CD14-positive monocyte (primary cell): Measurements from ENCODE around the gene MYOCD. TPM values are rescaled to one million over a fixed set of nuclear protein-coding genes. Genes with fewer than 3 reads are reported as not detected.

Experiments used
- DNase-seq, 3 donors: peaks; one replicate each; pipeline ENCODE4 v3.0.0-alpha.2; 2011 to 2022
- H2AFZ ChIP-seq: 2 replicates; pipeline ENCODE4 v1.6.0; 2012; ENCODE audit warnings: mild to moderate bottlenecking, low read depth, low read length, inconsistent platforms; ENCODE audit not compliant: insufficient read depth, poor library complexity, severe bottlenecking
- H3K27ac ChIP-seq, 2 donors: 1 replicate in 1 of 2; 2 replicates in 1 of 2; pipeline ENCODE4 v1.5.1; 2012 to 2013; ENCODE audit warnings: low read length in 2 of 2, control low read depth in 1 of 2, inconsistent platforms in 1 of 2, low read depth in 1 of 2, mild to moderate bottlenecking in 1 of 2
- H3K27me3 ChIP-seq, 2 donors: one replicate each; pipeline versions ENCODE4 v1.6.0 to v1.6.1; 2011 to 2013; ENCODE audit warnings: low read length in 2 of 2; ENCODE audit not compliant: control insufficient read depth in 2 of 2, insufficient read depth in 2 of 2
- H3K36me3 ChIP-seq, 2 donors: replicated peaks in 1 of 2; 1 replicate in 1 of 2; 2 replicates in 1 of 2; pipeline versions ENCODE4 v1.5.1 to v1.6.1; 2012 to 2013; ENCODE audit warnings: low read length in 2 of 2, control low read depth in 1 of 2, inconsistent platforms in 1 of 2, mild to moderate bottlenecking in 1 of 2; ENCODE audit not compliant: insufficient read depth in 2 of 2, control insufficient read depth in 1 of 2
- H3K4me1 ChIP-seq, 2 donors: 1 replicate in 1 of 2; 2 replicates in 1 of 2; pipeline versions ENCODE4 v1.5.1 to v1.6.1; 2012 to 2013; ENCODE audit warnings: low read length in 2 of 2, control low read depth in 1 of 2, inconsistent platforms in 1 of 2, mild to moderate bottlenecking in 1 of 2, moderate library complexity in 1 of 2; ENCODE audit not compliant: insufficient read depth in 2 of 2, control insufficient read depth in 1 of 2
- H3K4me2 ChIP-seq: replicated peaks from 2 replicates; pipeline ENCODE3; 2012; ENCODE audit warnings: low read length, moderate library complexity, mild to moderate bottlenecking; ENCODE audit not compliant: poor library complexity, severe bottlenecking; ENCODE audit errors: extremely low read depth
- H3K4me3 ChIP-seq, 3 experiments: fragments of 200-600 bp in 1 of 3; sonication (generic) in 1 of 3; replicated peaks in 1 of 3; 1 replicate in 2 of 3; 2 replicates in 1 of 3; pipeline ENCODE4 v1.5.1; 2011 to 2013; ENCODE audit warnings: low read length in 3 of 3, mild to moderate bottlenecking in 3 of 3, control low read depth in 2 of 3, low read depth in 2 of 3, inconsistent platforms in 1 of 3, moderate library complexity in 1 of 3
- H3K79me2 ChIP-seq: 2 replicates; pipeline ENCODE4 v1.6.0; 2012; ENCODE audit warnings: mild to moderate bottlenecking, control low read depth, inconsistent platforms, low read length, moderate library complexity; ENCODE audit not compliant: insufficient read depth
- H3K9ac ChIP-seq: 2 replicates; pipeline ENCODE4 v1.6.0; 2017; ENCODE audit warnings: low read length, mild to moderate bottlenecking; ENCODE audit not compliant: insufficient read depth, poor library complexity, severe bottlenecking
- H3K9me3 ChIP-seq, 2 donors: replicated peaks in 1 of 2; 1 replicate in 1 of 2; 2 replicates in 1 of 2; pipeline versions ENCODE4 v1.5.1 to v1.6.1; 2012 to 2013; ENCODE audit warnings: low read length in 2 of 2, control low read depth in 1 of 2; ENCODE audit not compliant: control insufficient read depth in 1 of 2, insufficient read depth in 1 of 2
- H4K20me1 ChIP-seq: 2 replicates; pipeline ENCODE4 v1.6.0; 2012; ENCODE audit warnings: mild to moderate bottlenecking, low read length, control low read depth, moderate library complexity; ENCODE audit not compliant: insufficient read depth
- H3K27ac Mint-ChIP-seq, 7 donors: one replicate each; pipeline ENCODE4 v1.8.0; 2020; ENCODE audit warnings: mild to moderate bottlenecking in 7 of 7, mixed read lengths in 7 of 7, moderate library complexity in 6 of 7, inconsistent platforms in 2 of 7
- H3K27me3 Mint-ChIP-seq, 3 donors: one replicate each; pipeline ENCODE4 v1.8.0; 2021 to 2022; ENCODE audit warnings: low read depth in 3 of 3, mild to moderate bottlenecking in 3 of 3, mixed read lengths in 3 of 3, moderate library complexity in 3 of 3, inconsistent platforms in 1 of 3
- H3K36me3 Mint-ChIP-seq, 2 donors: one replicate each; pipeline ENCODE4 v1.8.0; 2020; ENCODE audit warnings: mixed read lengths in 2 of 2, inconsistent platforms in 1 of 2, mild to moderate bottlenecking in 1 of 2
- H3K4me1 Mint-ChIP-seq: one replicate; pipeline ENCODE4 v1.8.0; 2020; ENCODE audit warnings: mild to moderate bottlenecking, mixed read lengths
- H3K4me3 Mint-ChIP-seq, 2 donors: one replicate each; pipeline ENCODE4 v1.8.0; 2020; ENCODE audit warnings: mild to moderate bottlenecking in 2 of 2, mixed read lengths in 2 of 2, moderate library complexity in 1 of 2
- H3K9me3 Mint-ChIP-seq, 7 donors: one replicate each; pipeline ENCODE4 v1.8.0; 2020 to 2022; ENCODE audit warnings: mixed read lengths in 7 of 7, mild to moderate bottlenecking in 6 of 7, moderate library complexity in 6 of 7, inconsistent platforms in 2 of 7
- CTCF ChIP-seq: fragments of 200-600 bp; IDR thresholded peaks from one replicate; pipeline ENCODE4 v1.8.0; 2022; ENCODE audit warnings: antibody characterized with exemption, mild to moderate bottlenecking
- WGBS: methylation state at CpG from one replicate; pipeline ENCODE4 v1.1.5; 2013; ENCODE audit warnings: missing lambda C conversion rate; ENCODE audit not compliant: insufficient coverage; 5-methylcytosine and 5-hydroxymethylcytosine counted together
- intact Hi-C, 2 donors: fragments of 100-400 bp; cut with micrococcal nuclease; formaldehyde crosslinking; loops; one replicate each; pipeline versions ENCODE4 v1.15.0 to v1.15.1; 2023
- polyA plus RNA-seq, 3 donors: library from polyadenylated mRNA; depleted of rRNA in 1 of 3; unstranded in 2 of 3; stranded (reverse) in 1 of 3; fragments of 300-500 nt in 2 of 3; fragments of >200 nt in 1 of 3; fragmentation: Illumina TruSeq in 2 of 3; gene quantifications; 1 replicate in 2 of 3; 2 replicates in 1 of 3; pipeline ENCODE4 v1.2.3, GENCODE V29; 2012 to 2021

Gene MYOCD
- polyA plus RNA-seq, 3 donors = not detected

DNA sequence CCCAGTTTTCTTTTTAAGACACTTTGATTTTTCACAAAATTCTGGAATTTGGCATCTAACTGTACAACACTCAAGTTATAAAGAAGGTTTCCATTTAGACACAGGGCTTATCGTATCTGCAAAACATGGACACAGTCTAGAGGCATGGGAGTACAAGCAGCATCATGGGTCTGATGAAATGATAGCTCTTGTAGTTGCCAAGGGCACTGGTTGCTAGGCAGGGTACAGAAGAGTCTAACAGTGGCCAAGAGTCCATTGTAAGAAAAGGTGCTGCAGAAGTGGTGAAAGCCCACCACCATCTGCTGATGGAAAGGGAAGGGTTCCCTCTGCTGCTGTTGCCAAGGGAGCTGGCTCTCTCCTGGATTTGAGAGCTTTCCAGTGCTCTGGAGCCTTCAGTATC is 20.8 kb downstream of the MYOCD start:
- Histone ChIP-seq H3K4me1 (no peaks in the 10 kb centered on the region), H3K27ac (no peak overlapping the region), H3K9me3 (no peaks in the 10 kb centered on the region), H3K4me3 (no peak overlapping the region), H3K36me3 (no peaks in the 10 kb centered on the region), H2AFZ (no peak overlapping the region), H4K20me1 (no peaks in the 10 kb centered on the region), H3K27me3 (no peaks in the 10 kb centered on the region), H3K79me2 (no peaks in the 10 kb centered on the region), H3K9ac (no peak overlapping the region), H3K4me2 (no peak overlapping the region)
- no peak overlapping the region for H3K4me3 Mint-ChIP-seq
- intact Hi-C loops = no loop called here
- no peaks in the 10 kb centered on the region for H3K27me3 Mint-ChIP-seq
- no peak for DNase-seq
- no peak for TF ChIP-seq CTCF
- H3K27ac Mint-ChIP-seq = no peak overlapping the region
- H3K36me3 Mint-ChIP-seq = no peaks in the 10 kb centered on the region
- 89% methylated on average over 1 of the region's 1 CpG for WGBS
- H3K9me3 Mint-ChIP-seq = peaks cover 0 to 12% (median 2%) of the 10 kb centered on the region in 7 donors
- H3K4me1 Mint-ChIP-seq = no peaks in the 10 kb centered on the region

GRCh38 chr17:12688382-12688781 is 22.7 kb downstream of the MYOCD start:
- H3K4me1 Mint-ChIP-seq = no peaks in the 10 kb centered on the region
- Histone ChIP-seq H2AFZ (no peak overlapping the region), H3K9me3 (no peaks in the 10 kb centered on the region), H4K20me1 (no peaks in the 10 kb centered on the region), H3K36me3 (no peaks in the 10 kb centered on the region), H3K4me3 (no peak overlapping the region), H3K4me1 (no peaks in the 10 kb centered on the region), H3K27ac (no peak overlapping the region), H3K4me2 (no peak overlapping the region), H3K27me3 (no peaks in the 10 kb centered on the region), H3K79me2 (no peaks in the 10 kb centered on the region), H3K9ac (no peak overlapping the region)
- no peak overlapping the region for H3K27ac Mint-ChIP-seq
- no peaks in the 10 kb centered on the region for H3K36me3 Mint-ChIP-seq
- H3K9me3 Mint-ChIP-seq = peaks cover 0 to 10% (median 5%) of the 10 kb centered on the region in 7 donors
- no peak for DNase-seq
- intact Hi-C loops = no loop called here
- TF ChIP-seq CTCF = no peak
- WGBS = 87% methylated on average over 3 of the region's 3 CpGs
- no peak overlapping the region for H3K4me3 Mint-ChIP-seq
- peaks cover 0 to 4% (median 1%) of the 10 kb centered on the region in 3 donors for H3K27me3 Mint-ChIP-seq
